Activated CD4-positive, alpha-beta T cell treated with anti-CD3 and anti-CD28 coated beads, Interleukin-10, Interleukin-2, amounts not matched to agents 100 ng/mL and 50 ng/mL, durations not matched to agents 16 hours and 8 hours (primary cell): ENCODE data around the gene HCN3.
"Not testable (repeated sequence)": the region's sequence is repeated elsewhere in the genome, so short reads cannot be mapped to it uniquely, and the experiment has no call there.

Experiments used
- DNase-seq: peaks from one replicate; pipeline ENCODE4 v3.0.0-alpha.2; 2020

The HCN3 gene

GRCh38 chr1:155285631-155286044 is 8.4 kb downstream of the HCN3 start:
- no peak for DNase-seq

DNA sequence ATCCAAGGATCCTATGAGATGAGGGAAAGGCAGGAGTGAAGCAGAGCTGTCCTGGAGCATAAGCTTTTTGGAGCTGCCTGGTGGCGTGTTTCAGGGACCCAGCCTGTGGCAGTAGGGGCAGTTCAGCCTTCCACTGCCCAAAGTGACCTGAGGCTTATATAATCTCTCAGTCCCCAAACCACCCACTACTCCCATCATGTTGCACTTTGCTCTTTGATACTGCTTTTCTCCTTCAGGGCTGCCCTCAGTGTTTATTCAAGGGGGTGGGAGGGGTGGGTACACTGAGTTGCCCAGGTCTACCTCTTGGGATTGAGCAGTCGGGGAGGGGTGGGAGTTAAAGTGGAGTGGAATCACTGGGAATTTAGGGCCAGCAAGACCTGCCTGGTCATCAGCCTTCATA is 9.3 kb downstream of the HCN3 start:
- no peak for DNase-seq

- no peak for DNase-seq
These were observed 10.8 kb downstream of the HCN3 start for GRCh38 chr1:155287987-155288543.

DNA sequence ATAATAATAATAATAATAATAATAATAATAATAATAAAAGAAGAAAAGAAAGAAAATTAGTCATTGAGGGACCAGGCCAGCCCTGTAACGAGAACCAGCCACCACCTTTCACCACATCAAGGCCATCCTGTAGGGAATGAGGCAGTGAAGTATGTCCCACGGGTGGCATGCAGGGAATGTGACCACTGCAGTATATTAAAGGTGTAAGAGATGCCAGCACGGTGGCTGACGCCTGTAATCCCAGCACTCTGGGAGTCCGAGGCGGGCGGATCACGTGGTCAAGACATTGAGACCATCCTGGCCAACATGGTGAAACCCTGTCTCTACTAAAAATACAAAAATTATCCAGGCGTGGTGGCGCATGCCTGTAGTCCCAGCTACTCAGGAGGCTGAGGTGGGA is 13.7 kb downstream of the HCN3 start:
- DNase-seq: not testable (repeated sequence)

DNA sequence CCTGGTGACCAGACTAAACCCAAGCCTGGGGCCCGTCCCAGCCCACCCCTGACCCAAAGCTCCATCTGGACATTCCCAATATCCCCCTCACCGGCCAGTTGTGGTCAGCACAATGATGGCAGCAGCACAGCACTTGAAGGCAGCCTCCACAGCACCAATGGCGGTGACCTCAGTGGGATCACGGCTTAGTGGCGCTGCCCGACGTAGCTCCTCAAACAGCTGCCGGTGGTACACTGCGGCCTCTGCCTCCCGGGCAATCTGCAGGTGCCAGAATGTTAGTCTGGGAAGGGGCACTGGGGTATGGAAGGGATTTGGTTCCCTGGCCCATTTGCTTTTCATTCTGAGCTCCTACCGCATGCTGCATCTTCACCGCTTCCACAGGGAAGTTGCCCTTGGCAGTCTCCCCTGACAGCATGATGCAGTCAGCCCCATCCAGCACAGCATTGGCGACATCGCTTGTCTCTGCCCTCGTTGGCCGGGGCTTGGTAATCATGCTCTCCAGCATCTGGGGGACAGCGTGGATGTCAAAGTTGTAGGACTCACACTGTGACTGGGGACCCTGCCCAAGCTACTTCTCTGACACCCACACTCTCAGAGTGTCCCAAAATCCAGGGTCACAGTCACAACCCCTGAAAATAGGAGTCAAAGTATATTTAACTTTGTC is 16.0 kb downstream of the HCN3 start:
- no peak for DNase-seq

- no peak for DNase-seq
These were observed 17.4 kb downstream of the HCN3 start for GRCh38 chr1:155294520-155295182.

DNA sequence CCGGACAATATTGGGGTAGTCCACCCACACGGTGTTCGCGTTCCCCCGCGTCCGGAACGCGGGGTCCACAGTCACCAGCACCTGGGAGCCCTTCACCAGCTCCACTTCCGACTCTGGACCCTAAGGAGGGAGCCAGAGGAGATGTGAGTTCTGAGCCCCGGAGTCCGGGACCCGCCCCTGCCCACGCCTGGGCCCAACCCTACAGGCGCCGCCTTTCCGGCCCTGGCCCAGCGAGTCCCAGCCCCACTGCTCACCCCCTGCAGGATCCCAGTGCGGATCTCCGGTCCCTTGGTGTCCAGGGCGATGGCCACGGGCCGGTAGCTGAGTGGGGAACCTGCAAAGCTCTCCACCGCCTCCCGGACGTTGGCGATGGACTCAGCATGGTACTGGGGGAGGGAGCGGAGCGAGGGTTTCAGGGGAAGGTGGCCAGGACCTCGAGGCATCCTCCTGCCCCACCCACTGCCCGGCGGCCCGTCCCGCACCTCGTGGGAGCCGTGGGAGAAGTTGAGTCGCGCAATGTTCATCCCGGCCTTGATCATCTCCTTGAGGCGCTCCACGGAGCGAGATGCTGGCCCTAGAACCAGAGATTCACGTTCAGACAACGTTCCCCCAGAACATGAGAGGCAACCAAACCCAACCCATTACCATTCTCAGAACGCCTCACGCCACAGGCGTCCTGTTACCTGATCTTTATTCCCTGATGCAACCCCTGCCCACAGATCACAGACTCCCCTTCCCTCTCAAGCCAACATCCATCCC is 18.1 kb downstream of the HCN3 start:
- no peak for DNase-seq

DNA sequence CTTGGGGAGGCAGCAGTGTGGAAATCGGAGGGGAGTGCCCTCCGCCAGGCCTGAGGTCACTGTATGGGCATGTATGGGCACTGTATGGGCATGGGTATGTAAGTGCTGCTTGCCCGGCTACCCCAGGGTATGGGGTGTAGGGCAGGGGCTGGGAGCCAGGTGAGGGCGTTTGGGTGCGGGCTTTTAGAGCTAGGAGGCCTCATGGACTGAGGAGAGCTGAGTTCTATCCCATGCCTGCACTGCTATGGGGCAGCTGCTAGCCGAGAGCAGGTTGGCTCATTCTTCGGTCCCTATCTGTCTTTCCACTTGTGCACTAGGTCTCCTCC is 18.6 kb downstream of the HCN3 start:
- DNase-seq: no peak

DNA sequence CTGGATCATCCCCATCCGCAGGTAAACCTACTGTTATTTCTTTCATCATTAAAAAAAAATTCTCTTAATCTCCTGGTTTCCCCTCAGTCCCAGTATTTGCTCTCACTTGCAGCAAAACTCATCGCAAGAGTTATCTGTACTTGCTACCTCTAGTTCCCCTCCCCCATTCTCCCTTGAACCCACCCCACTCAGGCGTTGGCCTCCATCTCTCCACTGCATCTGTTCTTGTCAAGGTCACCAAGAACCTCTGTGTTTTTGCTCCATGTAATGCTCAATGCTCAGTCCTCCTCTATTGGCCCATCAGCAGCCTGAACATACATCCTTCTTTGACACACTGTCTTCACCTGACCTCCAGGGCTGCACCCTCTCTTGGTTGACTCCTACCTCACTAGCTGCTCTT is 19.4 kb downstream of the HCN3 start:
- DNase-seq: no peak

- no peak for DNase-seq
These were observed 20.1 kb downstream of the HCN3 start for GRCh38 chr1:155297384-155297783.

DNA sequence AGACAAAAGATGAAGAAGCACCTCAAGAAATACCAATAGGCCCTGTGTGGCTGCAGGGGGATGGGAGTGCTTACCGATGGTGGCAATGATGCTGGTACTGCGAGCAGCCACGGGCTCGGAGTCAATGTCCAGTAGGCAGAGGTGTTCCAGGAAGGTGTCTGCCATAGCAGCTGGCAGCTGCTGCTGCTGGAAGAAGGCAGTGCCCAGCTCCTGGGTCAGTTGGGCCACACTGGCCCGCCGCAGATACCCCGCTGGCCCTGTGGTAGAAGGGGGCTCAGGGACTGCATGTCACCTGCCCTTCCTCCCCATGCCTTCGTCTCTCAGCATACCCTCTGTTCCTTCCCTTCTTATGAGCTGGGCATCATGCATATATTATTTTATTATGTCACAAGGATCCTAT is 22.8 kb downstream of the HCN3 start:
- no peak for DNase-seq

DNA sequence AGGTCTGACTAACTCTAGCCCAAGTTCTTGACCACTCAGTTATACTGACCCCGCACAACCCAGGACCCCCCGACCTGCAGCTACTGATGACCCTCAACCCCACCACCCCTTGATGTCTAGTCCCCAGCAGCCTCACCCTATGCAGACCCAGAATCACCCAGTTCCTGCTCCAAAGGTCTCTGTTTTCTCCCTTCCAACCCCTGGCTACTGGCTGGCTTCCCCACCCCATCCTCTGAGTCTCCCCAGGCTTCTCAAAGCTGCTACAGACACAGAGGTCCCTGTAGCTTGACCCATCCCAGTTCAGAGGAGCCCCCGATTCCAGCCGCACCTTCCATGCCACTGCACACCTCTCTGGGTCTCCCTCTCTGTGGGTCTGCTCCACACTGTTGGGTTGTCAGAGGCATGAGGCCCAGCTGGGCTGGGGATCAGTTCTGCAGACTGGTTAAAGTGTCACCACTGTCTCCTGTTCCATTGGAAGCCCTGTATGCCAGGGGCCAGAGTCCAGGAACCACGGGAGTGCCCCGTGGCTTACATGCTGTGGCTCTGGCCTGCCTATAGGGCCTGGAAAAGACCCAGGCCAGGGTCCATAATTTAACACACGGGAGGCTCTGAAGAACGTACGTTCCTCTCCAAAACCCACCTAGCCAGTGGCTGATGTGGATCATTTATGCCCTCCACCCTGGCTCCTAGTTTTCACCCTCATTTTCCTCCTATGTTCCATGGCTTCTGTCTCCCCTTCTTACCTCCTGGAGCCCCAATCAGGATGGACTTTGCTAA is 23.5 kb downstream of the HCN3 start:
- DNase-seq: no peak

- DNase-seq: no peak
These were observed 24.1 kb downstream of the HCN3 start, which contains the start of gene PKLR for GRCh38 chr1:155301342-155301841. PKLR (minus strand) TSS chr1:155301438; CDS start chr1:155301395, 43 bp downstream.

DNA sequence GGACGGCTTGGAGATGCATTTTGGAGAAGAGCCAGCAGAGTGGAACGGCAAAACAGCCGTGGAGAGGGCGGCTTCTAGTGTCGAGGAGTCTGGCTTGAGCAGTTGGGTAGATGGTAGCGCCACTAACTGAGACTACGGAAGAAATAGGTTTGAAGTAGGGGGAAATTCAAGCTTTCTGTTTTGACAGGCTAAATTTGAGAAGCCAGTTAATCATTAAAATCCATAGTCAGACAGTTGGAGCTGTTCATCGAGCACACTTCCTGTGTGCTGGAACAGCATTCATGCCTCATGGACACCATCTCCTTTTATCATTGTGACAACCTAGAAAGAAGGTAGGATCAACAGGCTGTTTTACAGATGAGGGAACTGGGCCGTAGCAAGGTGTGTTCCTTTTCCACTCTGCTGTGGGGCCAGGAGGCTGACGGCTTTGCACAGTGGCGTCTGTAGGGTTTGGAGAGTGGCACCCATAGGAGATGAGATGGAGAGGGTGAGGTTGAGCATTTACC is 27.3 kb downstream of the HCN3 start:
- no peak for DNase-seq

- DNase-seq: no peak
These were observed 28.7 kb downstream of the HCN3 start for GRCh38 chr1:155305881-155306391.

- peak; percentile 45 for DNase-seq
These were observed 30.0 kb downstream of the HCN3 start for GRCh38 chr1:155307247-155307740.

- peak; percentile 100 for DNase-seq
These were observed 31.5 kb downstream of the HCN3 start, which contains the start of gene FDPS for GRCh38 chr1:155308493-155309422. FDPS (plus strand) TSS chr1:155308866; CDS start chr1:155309790, 924 bp downstream.

DNA sequence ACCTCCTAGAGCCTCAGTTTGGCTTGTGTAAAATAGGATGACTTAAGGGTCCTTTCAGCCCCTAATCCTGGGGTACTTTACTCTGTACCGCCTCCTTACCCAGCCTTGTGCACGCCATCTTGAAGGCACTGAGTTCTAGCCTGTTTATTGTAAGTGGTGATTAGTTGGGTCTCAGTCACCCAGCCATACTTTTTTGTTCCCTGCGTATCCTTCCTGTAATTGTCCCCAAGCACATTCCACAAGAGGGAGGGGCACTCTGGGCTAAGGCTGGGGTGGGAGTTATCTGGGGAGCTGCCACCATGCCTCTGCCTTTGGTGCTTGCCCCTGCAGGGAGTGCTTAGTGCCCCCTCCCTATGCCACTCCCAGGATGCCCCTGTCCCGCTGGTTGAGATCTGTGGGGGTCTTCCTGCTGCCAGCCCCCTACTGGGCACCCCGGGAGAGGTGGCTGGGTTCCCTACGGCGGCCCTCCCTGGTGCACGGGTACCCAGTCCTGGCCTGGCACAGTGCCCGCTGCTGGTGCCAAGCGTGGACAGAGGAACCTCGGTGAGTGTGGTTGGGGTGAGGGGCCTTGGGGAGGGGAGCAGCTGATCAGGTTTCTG is 32.3 kb downstream of the HCN3 start:
- peak; percentile 28 for DNase-seq

GRCh38 chr1:155313261-155313660 is 36.0 kb downstream of the HCN3 start:
- no peak for DNase-seq

GRCh38 chr1:155316922-155317321 is 39.7 kb downstream of the HCN3 start:
- DNase-seq: no peak
